GM12878 (cell line): ENCODE data around the gene MBD2. TPM values are rescaled to one million over a fixed set of nuclear protein-coding genes. Genes with fewer than 3 reads are reported as not detected.

Source experiments
- ATAC-seq: fragments of 200-7000 bp; cut with Tn5 transposase; 3 replicates; pipeline ENCODE4 v1.9.1; 2020; ENCODE audit warnings: mild to moderate bottlenecking, moderate library complexity
- BruUV-seq: library from RNA; stranded (reverse); fragments of 400-500 nt; replicated peaks from 2 replicates; lab custom pipeline; 2021; lab: Mats Ljungman, UMichigan
- CTCF ChIA-PET: fragments of 300-600 bp; sonication (Branson Sonifier 250); formaldehyde crosslinking; extraction: SDS; loops from one replicate; lab custom pipeline; 2021; ENCODE audit warnings: inconsistent platforms; lab: Yijun Ruan, JAX
- POLR2A ChIA-PET: fragments of 350-600 bp; formaldehyde crosslinking; extraction: SDS; loops from one replicate; lab custom pipeline; 2021; ENCODE audit warnings: inconsistent platforms; lab: Charles Lee
- RAD21 ChIA-PET: fragments of 300-600 bp; sonication (Branson Sonifier 250); formaldehyde crosslinking; loops from one replicate; lab custom pipeline; 2023; ENCODE audit warnings: antibody characterized with exemption; ENCODE audit not compliant: unreplicated experiment; lab: Charles Lee
- SMC1A ChIA-PET: fragments of 300-600 bp; sonication (Branson Sonifier 250); formaldehyde crosslinking; loops from one replicate; lab custom pipeline; 2023; ENCODE audit not compliant: unreplicated experiment, uncharacterized antibody; lab: Charles Lee
- DNase-seq: peaks from one replicate; pipeline ENCODE4 v3.0.0-alpha.2; 2011; ENCODE audit warnings: low read depth, low spot score
- FAIRE-seq: peaks from 3 replicates; lab custom pipeline; 2011; peaks lifted over from hg19 to GRCh38; lab: Jason Lieb, UNC
- H2AFZ ChIP-seq: 2 replicates; pipeline ENCODE4 v1.6.0; 2011; ENCODE audit warnings: low read depth, low read length, control low read depth; ENCODE audit not compliant: control insufficient read depth
- H3K27ac ChIP-seq: 2 replicates; pipeline ENCODE4 v1.5.1; 2011; ENCODE audit warnings: control low read depth; ENCODE audit not compliant: control insufficient read depth, insufficient read depth
- H3K27me3 ChIP-seq, 2 experiments: replicated peaks in 1 of 2; 2 replicates each; pipeline versions ENCODE4 v1.6.0 to v1.6.1; 2011; ENCODE audit warnings: low read length in 1 of 2; ENCODE audit not compliant: control insufficient read depth in 2 of 2, insufficient read depth in 2 of 2
- H3K36me3 ChIP-seq, 2 experiments: 2 replicates each; pipeline ENCODE4 v1.5.1; 2011; ENCODE audit warnings: low read length in 1 of 2; ENCODE audit not compliant: control insufficient read depth in 2 of 2, insufficient read depth in 2 of 2
- H3K4me1 ChIP-seq: 2 replicates; pipeline ENCODE4 v1.6.1; 2011; ENCODE audit warnings: mild to moderate bottlenecking, low read length, moderate library complexity, mixed read lengths; ENCODE audit not compliant: control insufficient read depth, insufficient read depth
- H3K4me2 ChIP-seq: 2 replicates; pipeline ENCODE4 v1.6.0; 2011; ENCODE audit warnings: control low read depth; ENCODE audit not compliant: control insufficient read depth, insufficient read depth
- H3K4me3 ChIP-seq: fragments of 200-600 bp; sonication (generic); 2 replicates; pipeline ENCODE4 v1.5.1; 2016
- H3K79me2 ChIP-seq: 2 replicates; pipeline ENCODE4 v1.6.0; 2011; ENCODE audit warnings: low read length; ENCODE audit not compliant: control insufficient read depth, insufficient read depth
- H3K9ac ChIP-seq: 2 replicates; pipeline ENCODE4 v1.8.0; 2011; ENCODE audit warnings: low read length, control low read depth, mixed read lengths; ENCODE audit not compliant: control insufficient read depth, insufficient read depth
- H3K9me3 ChIP-seq: replicated peaks from 3 replicates; pipeline ENCODE4 v1.5.1; 2011; ENCODE audit warnings: mild to moderate bottlenecking, low read length; ENCODE audit not compliant: control insufficient read depth, insufficient read depth
- H4K20me1 ChIP-seq: 2 replicates; pipeline ENCODE4 v1.6.0; 2011; ENCODE audit not compliant: control insufficient read depth, insufficient read depth
- ASH2L ChIP-seq: fragments of 300-600, 200-600 bp; sonication (generic); IDR thresholded peaks from 2 replicates; pipeline ENCODE4 v1.6.1; 2017; ENCODE audit warnings: low read depth, mild to moderate bottlenecking, borderline replicate concordance
- HDGF ChIP-seq: fragments of 450-650 bp; IDR thresholded peaks from 2 replicates; pipeline ENCODE4 v1.6.1; 2016; ENCODE audit warnings: antibody characterized with exemption
- SMARCA5 ChIP-seq: fragments of 450-650 bp; IDR thresholded peaks from 2 replicates; pipeline ENCODE4 v1.6.1; 2017; ENCODE audit warnings: mild to moderate bottlenecking
- YBX1 ChIP-seq: fragments of 450-650 bp; IDR thresholded peaks from 2 replicates; pipeline ENCODE4 v1.6.1; 2016; ENCODE audit warnings: antibody characterized with exemption
- WGBS: methylation state at CpG from one replicate; pipeline ENCODE4 v1.1.6; 2016; ENCODE audit warnings: low lambda C conversion rate; ENCODE audit not compliant: insufficient replicate concordance, insufficient coverage; ENCODE audit errors: missing lambda C conversion rate; 5-methylcytosine and 5-hydroxymethylcytosine counted together
- in situ Hi-C: fragments of 300-500 bp; cut with MboI; formaldehyde crosslinking; loops from 9 replicates; pipeline ENCODE4 v1.14.3; 2018; ENCODE audit warnings: mixed read lengths
- intact Hi-C: fragments of 100-400 bp; cut with micrococcal nuclease; formaldehyde crosslinking; loops from one replicate; pipeline ENCODE4 v1.14.2; 2022; ENCODE audit not compliant: unreplicated experiment
- polyA plus RNA-seq, 11 experiments: library from polyadenylated mRNA; depleted of rRNA in 4 of 11; unstranded in 6 of 11; stranded (reverse) in 5 of 11; fragments of >200 nt; fragmentation: Nextera tagmentation in 4 of 11; fragmentation: Illumina TruSeq in 1 of 11; extraction: Ambion mirVana in 4 of 11; extraction: Trizol in 1 of 11; gene quantifications; 1 replicate in 1 of 11; 2 replicates in 10 of 11; pipeline versions ENCODE4 v1.2.1 to v1.2.3, GENCODE V29; 2011 to 2016; ENCODE audit warnings: inconsistent platforms in 2 of 11, missing spikeins in 2 of 11, low read depth in 1 of 11
- total RNA-seq, 4 experiments: library from RNA; depleted of rRNA in 3 of 4; stranded (reverse); fragments of >200 nt in 3 of 4; fragmentation: Illumina TruSeq in 1 of 4; extraction: Trizol in 1 of 4; gene quantifications; 2 replicates each; pipeline versions ENCODE4 v1.2.1 to v1.2.3, GENCODE V29; 2013 to 2021

The MBD2 gene
- total and polyA plus RNA-seq, 10 of the 15 experiments (the other 5 are each of a cell fraction or from before 2014, with no cell fraction given), result 24.1 to 276 (median 57.9) TPM

GRCh38 chr18:54149078-54149697 is 75.3 kb downstream of the MBD2 start (continued):
- no peak; the same call in 1 of the 2 replicates for TF ChIP-seq ASH2L

- RAD21 ChIA-PET, result interaction anchor here (1.4 to 2.4 kb wide), 3 partner anchors 19 to 121 kb away, joined by 4 to 10 read pairs (median 9); partner anchors contain the start of gene POLI
- in situ Hi-C loops, result loop anchor here (5.0 kb wide), 1 partner anchor 114 kb away; no protein-coding TSS in a partner anchor
- 41% methylated on average over 4 of the region's 4 CpGs for WGBS
- POLR2A ChIA-PET, result interaction anchor here (1.1 to 2.0 kb wide), 5 partner anchors 55 to 72 kb away, joined by 4 to 8 read pairs (median 4); no protein-coding TSS in a partner anchor
- Histone ChIP-seq H3K27me3 (no peaks in the 10 kb centered on the region), H3K36me3 (peaks cover 6 to 17% of the 10 kb centered on the region in 2 experiments; a peak in 3 of 4 replicates), H3K4me3 (no peak overlapping the region), H3K79me2 (no peaks in the 10 kb centered on the region), H2AFZ (no peak overlapping the region), H3K4me1 (peaks cover 32% of the 10 kb centered on the region), H3K9ac (no peak overlapping the region; the same call in 1 of the 2 replicates), H3K9me3 (no peaks in the 10 kb centered on the region; the same call in 2 of the 3 replicates), H4K20me1 (no peaks in the 10 kb centered on the region; the same call in 1 of the 2 replicates), H3K4me2 (peak overlapping the region; percentile 54), H3K27ac (peak overlapping the region; percentile 86)
- DNase-seq (no peak), ATAC-seq (no peak), FAIRE-seq (no peak)
- CTCF ChIA-PET, result interaction anchor here (1.8 to 2.1 kb wide), 3 partner anchors 19 to 121 kb away, joined by 6 to 8 read pairs (median 7); partner anchors contain the start of gene POLI
- TF ChIP-seq SMARCA5, result no peak
- TF ChIP-seq YBX1, result 0 out of 2 replicates have a peak, but pooled peaks have one; percentile 64
- TF ChIP-seq HDGF, result 0 out of 2 replicates have a peak, but pooled peaks have one; percentile 25
- intact Hi-C loops, result loop anchor here (2.0 to 5.0 kb wide), 3 partner anchors 116 to 1174 kb away; no protein-coding TSS in a partner anchor
- no TSS peak for BruUV-seq
- SMC1A ChIA-PET, result interaction anchor here (1.1 to 2.7 kb wide), 6 partner anchors 21 to 72 kb away, joined by 4 to 10 read pairs (median 4); no protein-coding TSS in a partner anchor
These were observed 75.8 kb downstream of the MBD2 start for GRCh38 chr18:54148678-54149077.
